ENCODE results near the gene MED12L. TPM values are rescaled to one million over a fixed set of nuclear protein-coding genes. Genes with fewer than 3 reads are reported as not detected.
"Not testable (repeated sequence)": the region's sequence is repeated elsewhere in the genome, so short reads cannot be mapped to it uniquely, and the experiment has no call there.

The MED12L gene
- total RNA-seq, 4 donors from 2014 or later: 0.08 to 1.5 (median 0.19) TPM

DNA sequence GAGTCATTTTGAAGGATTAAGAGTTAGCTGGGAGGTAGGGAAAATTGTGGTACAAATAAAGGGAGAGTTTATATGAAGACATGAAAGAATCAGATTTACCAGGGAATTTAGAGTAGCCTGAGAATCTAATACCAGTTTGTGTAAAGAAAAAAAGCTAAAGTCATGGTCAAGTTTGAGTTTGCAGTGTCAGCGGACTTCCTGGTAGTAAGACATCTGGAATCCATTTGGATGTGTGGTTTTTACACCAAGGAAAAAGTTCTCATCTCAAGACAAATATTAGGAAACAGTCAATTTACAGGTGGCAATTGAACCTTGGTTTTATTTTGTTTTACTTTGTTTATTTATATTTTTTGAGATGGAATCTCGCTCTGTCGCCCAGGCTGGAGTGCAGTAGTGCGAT, 300.6 kb downstream of the MED12L start:
- TF ChIP-seq, protein P1, sequence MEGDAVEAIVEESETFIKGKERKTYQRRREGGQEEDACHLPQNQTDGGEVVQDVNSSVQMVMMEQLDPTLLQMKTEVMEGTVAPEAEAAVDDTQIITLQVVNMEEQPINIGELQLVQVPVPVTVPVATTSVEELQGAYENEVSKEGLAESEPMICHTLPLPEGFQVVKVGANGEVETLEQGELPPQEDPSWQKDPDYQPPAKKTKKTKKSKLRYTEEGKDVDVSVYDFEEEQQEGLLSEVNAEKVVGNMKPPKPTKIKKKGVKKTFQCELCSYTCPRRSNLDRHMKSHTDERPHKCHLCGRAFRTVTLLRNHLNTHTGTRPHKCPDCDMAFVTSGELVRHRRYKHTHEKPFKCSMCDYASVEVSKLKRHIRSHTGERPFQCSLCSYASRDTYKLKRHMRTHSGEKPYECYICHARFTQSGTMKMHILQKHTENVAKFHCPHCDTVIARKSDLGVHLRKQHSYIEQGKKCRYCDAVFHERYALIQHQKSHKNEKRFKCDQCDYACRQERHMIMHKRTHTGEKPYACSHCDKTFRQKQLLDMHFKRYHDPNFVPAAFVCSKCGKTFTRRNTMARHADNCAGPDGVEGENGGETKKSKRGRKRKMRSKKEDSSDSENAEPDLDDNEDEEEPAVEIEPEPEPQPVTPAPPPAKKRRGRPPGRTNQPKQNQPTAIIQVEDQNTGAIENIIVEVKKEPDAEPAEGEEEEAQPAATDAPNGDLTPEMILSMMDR (IDR thresholded peaks at IDR 0.05): no peak
- Histone ChIP-seq H3K4me3 (no peak overlapping the region), H3K9me3 (no peaks in the 10 kb centered on the region), H3K27me3 (no peaks in the 10 kb centered on the region), H3K4me1 (peaks cover 0 to 8% (median 0%) of the 10 kb centered on the region in 3 donors), H3K36me3 (no peaks in the 10 kb centered on the region), H3K27ac (no peak overlapping the region)
- 77 to 91% methylated on average over 4 of the region's 4 CpGs for WGBS, 2 donors
- intact Hi-C loops (cut with DNase I): no loop called here
- no peak for DNase-seq

DNA sequence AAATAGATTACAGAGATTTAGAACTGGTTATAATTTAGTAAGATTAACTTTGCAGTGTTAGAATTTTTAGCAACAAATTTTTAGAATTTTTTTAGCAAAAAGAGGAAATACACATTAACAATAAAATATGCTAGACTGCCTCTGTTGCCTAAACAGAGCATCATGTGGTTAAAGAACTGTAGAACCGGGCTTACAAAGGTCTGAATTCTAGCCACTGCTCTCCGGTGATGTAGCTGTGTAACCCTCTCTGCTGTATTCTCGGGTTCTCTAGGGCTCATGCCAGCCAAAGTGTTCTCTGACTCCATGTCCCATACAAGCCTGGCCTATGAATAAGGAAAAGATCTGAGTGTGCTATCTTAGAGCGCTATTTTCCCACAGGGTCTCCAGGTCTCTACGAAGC, 302.0 kb downstream of the MED12L start:
- intact Hi-C loops (cut with DNase I): no loop called here
- no peaks in the 10 kb centered on the region for H3K9me3 ChIP-seq
- H3K4me3 ChIP-seq: no peak overlapping the region
- peaks cover 0 to 8% (median 0%) of the 10 kb centered on the region in 3 donors for H3K4me1 ChIP-seq
- no peaks in the 10 kb centered on the region for H3K27me3 ChIP-seq
- H3K27ac ChIP-seq: peak overlapping the region in 1 of 4 donors; percentile 35
- H3K36me3 ChIP-seq: no peaks in the 10 kb centered on the region
- WGBS, 2 donors: 72 to 89% methylated on average over 3 to 5 of the region's 5 CpGs
- DNase-seq: no peak
- TF ChIP-seq, protein P1 (IDR thresholded peaks at IDR 0.05): no peak
- TF ChIP-seq POLR2A (IDR thresholded peaks at IDR 0.05): no peak

DNA sequence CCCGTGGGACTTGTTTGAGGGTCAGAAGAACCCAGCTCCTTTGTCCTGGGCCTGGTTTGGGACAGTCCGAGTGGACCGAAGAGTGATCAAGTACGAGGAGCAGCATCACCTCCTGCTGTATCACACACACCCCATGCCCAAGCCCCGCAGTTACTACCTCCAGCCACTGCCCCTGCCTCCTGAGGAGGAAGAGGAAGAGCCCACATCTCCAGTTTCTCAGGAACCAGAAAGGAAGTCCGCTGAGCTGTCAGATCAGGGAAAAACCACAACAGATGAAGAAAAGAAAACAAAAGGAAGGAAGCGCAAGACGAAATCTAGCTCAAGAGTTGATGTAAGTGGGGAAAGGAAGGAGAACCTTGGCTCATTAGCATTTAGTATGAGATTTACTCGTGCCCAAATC, 302.4 kb downstream of the MED12L start:
- no peak for DNase-seq
- intact Hi-C loops (cut with DNase I): no loop called here
- H3K4me1 ChIP-seq: peaks cover 0 to 8% (median 0%) of the 10 kb centered on the region in 3 donors
- TF ChIP-seq POLR2A (IDR thresholded peaks at IDR 0.05): no peak
- TF ChIP-seq, protein P1 (IDR thresholded peaks at IDR 0.05): no peak
- H3K27ac ChIP-seq: peak overlapping the region in 1 of 4 donors; percentile 35
- H3K36me3 ChIP-seq: no peaks in the 10 kb centered on the region
- H3K27me3 ChIP-seq: no peaks in the 10 kb centered on the region
- 77 to 80% methylated on average over 5 to 8 of the region's 9 CpGs for WGBS, 2 donors
- H3K4me3 ChIP-seq: no peak overlapping the region
- H3K9me3 ChIP-seq: no peaks in the 10 kb centered on the region

DNA sequence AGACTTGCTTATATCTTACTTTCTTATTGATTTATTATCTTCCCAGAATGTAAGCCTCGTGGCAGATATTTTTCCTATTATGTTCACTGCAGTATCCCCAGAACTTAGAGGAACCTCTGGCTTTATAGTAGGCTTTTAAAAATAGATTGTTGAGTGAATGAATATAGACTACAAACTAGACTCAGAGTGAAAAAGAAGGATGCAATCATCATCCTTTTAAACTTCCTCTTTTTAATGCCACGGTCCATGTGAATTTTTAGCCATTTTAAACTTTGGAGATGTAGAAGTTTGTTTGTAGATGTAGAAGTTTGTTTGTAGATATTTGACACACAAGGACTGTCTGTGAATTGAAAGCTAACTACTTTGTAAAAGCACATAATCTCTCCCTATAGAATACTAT, 306.3 kb downstream of the MED12L start:
- intact Hi-C loops (cut with DNase I): no loop called here
- TF ChIP-seq POLR2A (IDR thresholded peaks at IDR 0.05): no peak
- TF ChIP-seq, protein P1 (IDR thresholded peaks at IDR 0.05): no peak
- DNase-seq: no peak
- Histone ChIP-seq H3K9me3 (no peaks in the 10 kb centered on the region), H3K27me3 (no peaks in the 10 kb centered on the region), H3K36me3 (no peaks in the 10 kb centered on the region), H3K27ac (no peak overlapping the region), H3K4me3 (no peak overlapping the region), H3K4me1 (peaks cover 0 to 10% (median 0%) of the 10 kb centered on the region in 3 donors)
- 57 to 68% methylated on average over 2 of the region's 2 CpGs for WGBS, 2 donors

DNA sequence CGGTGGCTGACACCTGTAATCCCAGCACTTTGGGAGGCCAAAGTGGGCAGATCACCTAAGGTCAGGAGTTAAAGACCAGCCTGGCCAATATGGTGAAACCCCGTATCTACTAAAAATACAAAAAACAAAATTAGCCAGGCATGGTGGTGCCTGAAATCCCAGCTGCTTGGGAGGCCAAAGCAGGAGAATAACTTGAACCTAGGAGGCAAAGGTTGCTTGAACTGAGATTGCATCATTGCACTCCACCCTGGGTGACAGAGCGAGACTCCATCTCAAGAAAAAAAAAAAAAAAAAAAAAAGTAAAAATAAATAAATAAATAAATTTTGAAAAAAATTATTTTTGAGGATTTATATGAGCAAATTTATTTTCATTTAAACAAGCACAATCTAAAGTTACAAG, 306.7 kb downstream of the MED12L start:
- H3K27me3 ChIP-seq; DNase-seq; H3K9me3 ChIP-seq; H3K36me3 ChIP-seq; intact Hi-C loops (cut with DNase I); H3K4me1 ChIP-seq; H3K4me3 ChIP-seq; H3K27ac ChIP-seq: not testable (repeated sequence)
- WGBS, 2 donors: 84 to 86% methylated on average over 3 of the region's 3 CpGs

Data from esophagus squamous epithelium (tissue), 5 donors.